ENCODE measurements around the gene KAZALD1.

Gene KAZALD1

GRCh38 chr10:101106351-101106750, 44.6 kb downstream of the KAZALD1 start:
- Mint-ChIP-seq H3K36me3 (ENCODE audit: low read depth) (no peaks in the 10 kb centered on the region), H3K4me3 (no peak overlapping the region), H3K9me3 (no peaks in the 10 kb centered on the region), H3K4me1 (ENCODE audit: low read depth) (no peaks in the 10 kb centered on the region), H3K27ac (no peak overlapping the region), H3K27me3 (peaks cover 43% of the 10 kb centered on the region)

- H3K4me3 Mint-ChIP-seq = no peak overlapping the region
- H3K27me3 Mint-ChIP-seq = peaks cover 43% of the 10 kb centered on the region
- H3K27ac Mint-ChIP-seq = no peak overlapping the region
- H3K9me3 Mint-ChIP-seq = no peaks in the 10 kb centered on the region
- no peaks in the 10 kb centered on the region for H3K4me1 Mint-ChIP-seq (ENCODE audit: low read depth)
- H3K36me3 Mint-ChIP-seq (ENCODE audit: low read depth) = no peaks in the 10 kb centered on the region
These were observed 46.0 kb downstream of the KAZALD1 start for GRCh38 chr10:101107771-101108170.

- Mint-ChIP-seq H3K4me1 (ENCODE audit: low read depth) (no peaks in the 10 kb centered on the region), H3K27me3 (peaks cover 49% of the 10 kb centered on the region), H3K9me3 (no peaks in the 10 kb centered on the region), H3K4me3 (no peak overlapping the region), H3K36me3 (ENCODE audit: low read depth) (no peaks in the 10 kb centered on the region), H3K27ac (no peak overlapping the region)
These were observed 49.2 kb downstream of the KAZALD1 start for GRCh38 chr10:101110856-101111523.

- Mint-ChIP-seq H3K36me3 (ENCODE audit: low read depth) (no peaks in the 10 kb centered on the region), H3K27me3 (peaks cover 53% of the 10 kb centered on the region), H3K4me3 (no peak overlapping the region), H3K27ac (no peak overlapping the region), H3K4me1 (ENCODE audit: low read depth) (no peaks in the 10 kb centered on the region), H3K9me3 (no peaks in the 10 kb centered on the region)
These were observed 49.8 kb downstream of the KAZALD1 start for GRCh38 chr10:101111547-101111946.

- Mint-ChIP-seq H3K9me3 (no peaks in the 10 kb centered on the region), H3K4me3 (no peak overlapping the region), H3K36me3 (ENCODE audit: low read depth) (no peaks in the 10 kb centered on the region), H3K27me3 (peaks cover 51% of the 10 kb centered on the region), H3K27ac (no peak overlapping the region), H3K4me1 (ENCODE audit: low read depth) (no peaks in the 10 kb centered on the region)
These were observed 51.2 kb downstream of the KAZALD1 start for GRCh38 chr10:101112799-101113594.

GRCh38 chr10:101113890-101114403, 52.2 kb downstream of the KAZALD1 start:
- Mint-ChIP-seq H3K27me3 (peaks cover 54% of the 10 kb centered on the region), H3K4me3 (no peak overlapping the region), H3K4me1 (ENCODE audit: low read depth) (no peaks in the 10 kb centered on the region), H3K9me3 (no peaks in the 10 kb centered on the region), H3K36me3 (ENCODE audit: low read depth) (no peaks in the 10 kb centered on the region), H3K27ac (no peak overlapping the region)

GRCh38 chr10:101114646-101115045, 52.9 kb downstream of the KAZALD1 start:
- Mint-ChIP-seq H3K4me1 (ENCODE audit: low read depth) (no peaks in the 10 kb centered on the region), H3K36me3 (ENCODE audit: low read depth) (no peaks in the 10 kb centered on the region), H3K4me3 (no peak overlapping the region), H3K27ac (no peak overlapping the region), H3K9me3 (no peaks in the 10 kb centered on the region), H3K27me3 (peaks cover 58% of the 10 kb centered on the region)

Data from stimulated activated naive CD8-positive, alpha-beta T cell treated with anti-CD3 and anti-CD28 coated beads, Interleukin-15, Interleukin-2, amounts not matched to agents 100 ng/mL and 50 ng/mL, for 24 hours (primary cell).